ENCODE data around the gene LANCL3.
A peak's percentile ranks its signal among the peaks of the same experiment; 100 is the strongest.
"Not testable (repeated sequence)": the region's sequence is repeated elsewhere in the genome, so short reads cannot be mapped to it uniquely, and the experiment has no call there.

LANCL3 gene

GRCh38 chrX:37638047-37638446 is 66.6 kb downstream of the LANCL3 start:
- DNase-seq = no peak

- no peak for DNase-seq
Measured at GRCh38 chrX:37640142-37640541, 68.7 kb downstream of the LANCL3 start.

DNA sequence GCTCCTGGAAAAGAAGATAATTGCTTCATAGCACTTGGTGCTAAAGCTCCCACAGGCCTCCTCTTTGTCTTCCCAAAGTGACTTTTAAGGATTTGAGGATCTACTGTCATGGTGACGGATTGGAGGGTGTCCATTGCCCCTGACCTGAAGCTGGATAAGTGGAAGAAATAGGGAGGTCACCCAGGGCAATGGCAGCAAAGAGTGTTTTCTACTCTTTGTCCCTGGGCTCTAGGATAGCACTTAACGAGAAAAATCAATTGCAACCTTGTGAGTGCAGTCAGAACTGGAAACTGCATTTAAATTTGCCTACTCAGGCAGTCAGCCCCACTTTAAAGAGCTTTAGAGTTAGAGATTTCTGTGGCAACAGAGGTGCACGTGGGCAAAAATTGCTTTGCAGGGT is 70.4 kb downstream of the LANCL3 start:
- no peak for DNase-seq

DNA sequence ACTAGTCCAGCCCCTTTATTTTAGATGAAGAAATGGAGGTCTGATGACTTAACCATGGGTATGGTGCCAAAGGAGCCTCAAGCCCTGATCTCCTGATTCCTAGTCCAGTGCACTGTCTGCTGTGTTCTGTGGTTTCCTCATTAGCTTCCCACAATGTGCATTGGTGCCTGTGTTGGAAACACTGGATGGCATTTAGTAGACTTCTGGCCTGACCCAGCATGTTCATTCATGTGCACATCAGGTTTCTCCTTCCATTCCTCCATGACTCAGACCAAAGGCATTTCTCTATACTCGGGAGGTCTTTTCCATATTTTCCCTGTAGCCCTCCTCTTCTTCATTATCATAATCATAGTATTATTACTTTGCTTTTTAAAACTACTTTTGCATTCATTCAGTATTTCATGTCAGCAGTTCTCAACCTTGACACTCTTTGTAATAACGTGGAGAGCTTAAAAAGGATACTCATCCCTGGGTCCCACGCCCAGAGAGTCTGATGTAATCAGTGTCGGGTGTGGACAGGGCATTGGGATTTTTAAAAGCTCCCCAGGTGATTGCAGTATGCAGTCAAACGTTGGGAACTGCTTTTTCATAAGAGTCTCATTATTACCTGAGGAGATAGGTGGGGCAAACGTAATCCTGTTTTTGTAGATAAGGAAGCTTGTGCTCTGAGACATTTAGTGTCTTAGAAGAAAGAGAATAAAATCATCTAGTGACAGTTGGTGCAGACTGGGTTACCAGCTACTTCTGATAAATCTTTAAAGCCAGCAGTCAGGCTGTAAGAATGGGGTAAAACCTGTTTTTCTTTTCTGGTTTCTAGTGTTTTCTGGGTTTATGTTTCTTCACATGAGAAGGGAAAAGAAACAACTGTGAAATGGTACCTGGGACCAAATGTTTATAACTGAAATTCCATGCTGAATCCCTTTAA is 73.2 kb downstream of the LANCL3 start:
- no peak for DNase-seq

GRCh38 chrX:37646254-37646653 is 74.8 kb downstream of the LANCL3 start:
- DNase-seq = peak; percentile 27

- DNase-seq = not testable (repeated sequence)
Measured at GRCh38 chrX:37650879-37651278, 79.4 kb downstream of the LANCL3 start.

- peak; percentile 55 for DNase-seq
Measured at GRCh38 chrX:37651921-37652452, 80.5 kb downstream of the LANCL3 start.

DNA sequence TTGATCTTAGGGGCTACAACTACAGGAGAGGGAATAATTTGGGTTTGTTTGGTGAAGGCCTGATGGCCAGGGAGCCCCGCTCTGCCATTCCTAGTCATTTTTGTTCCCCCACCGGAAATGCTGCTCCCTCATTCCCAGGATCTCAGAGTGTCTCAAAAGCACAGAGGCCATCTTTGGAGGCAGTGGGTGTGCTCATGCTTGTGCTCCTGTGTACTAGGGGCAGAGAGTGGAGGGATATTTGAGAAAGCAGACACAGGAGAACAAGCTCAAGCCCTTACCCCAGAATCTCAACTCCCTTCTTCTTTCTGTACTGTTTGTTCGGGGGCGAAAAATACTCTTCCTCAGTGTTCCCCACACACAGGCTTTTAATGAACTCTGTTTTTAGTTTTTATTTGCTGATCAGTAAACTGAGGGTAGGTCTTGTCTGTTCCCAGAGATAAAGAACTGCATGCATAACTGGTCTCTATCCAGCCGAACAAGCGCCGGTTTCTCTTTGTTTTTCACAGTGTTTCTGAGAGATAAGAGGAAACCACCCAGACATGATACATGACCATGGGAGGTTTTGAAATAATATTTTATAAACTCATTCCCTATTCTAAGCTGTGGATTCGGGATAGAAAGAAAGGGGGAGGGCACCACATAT is 81.2 kb downstream of the LANCL3 start:
- DNase-seq = peak; percentile 92

- DNase-seq = peak; percentile 34
Measured at GRCh38 chrX:37653397-37654085, 82.1 kb downstream of the LANCL3 start.

DNA sequence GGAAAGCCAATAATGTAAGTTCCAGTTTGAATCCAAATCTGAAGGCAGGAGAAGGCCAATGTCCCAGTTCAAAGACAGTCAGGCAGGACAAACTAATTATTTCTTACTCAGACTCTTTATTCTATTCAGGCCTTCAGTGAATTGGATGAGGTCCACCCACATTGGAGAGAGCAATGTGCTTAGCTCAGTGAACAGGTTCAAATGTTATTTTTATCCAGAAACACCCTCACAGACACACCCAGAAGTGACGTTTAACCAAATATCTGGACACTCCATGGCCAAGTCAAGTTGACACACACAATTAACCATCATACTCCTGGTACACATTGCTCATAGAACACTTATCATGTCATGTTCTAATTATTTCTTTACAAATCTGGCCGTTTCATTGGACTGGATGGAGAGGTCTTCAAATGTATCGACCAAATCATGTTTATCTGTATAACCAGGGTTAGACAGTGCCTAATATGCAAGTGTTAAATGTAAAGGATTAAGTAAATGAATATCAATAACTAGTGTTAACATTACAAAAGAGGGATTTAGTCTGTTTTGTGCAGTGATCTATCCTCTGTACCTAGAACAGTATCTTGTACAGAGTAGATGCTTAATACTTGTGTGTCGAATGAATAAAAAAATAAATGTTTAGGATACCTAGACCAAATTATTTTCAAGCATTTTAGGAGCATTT is 87.0 kb downstream of the LANCL3 start:
- no peak for DNase-seq

DNA sequence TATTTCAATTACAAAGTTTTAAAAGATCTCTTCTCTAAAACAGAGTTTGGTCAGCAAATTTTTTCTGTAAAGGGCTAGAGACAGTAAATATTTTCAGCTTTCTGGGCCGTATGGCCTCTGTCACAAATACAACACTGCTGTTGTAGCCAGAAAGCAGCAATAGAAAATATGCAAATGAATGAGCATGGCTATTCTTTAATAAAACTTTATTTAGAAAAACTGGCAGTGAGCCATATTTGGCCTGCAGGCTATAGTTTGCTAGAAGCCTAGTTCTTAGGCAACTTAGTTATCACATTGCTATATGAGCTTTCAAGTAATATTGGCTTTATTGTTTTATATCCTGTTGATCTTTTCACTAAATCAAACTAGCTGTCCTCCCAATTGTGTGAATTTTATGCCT is 87.6 kb downstream of the LANCL3 start:
- no peak for DNase-seq

DNA sequence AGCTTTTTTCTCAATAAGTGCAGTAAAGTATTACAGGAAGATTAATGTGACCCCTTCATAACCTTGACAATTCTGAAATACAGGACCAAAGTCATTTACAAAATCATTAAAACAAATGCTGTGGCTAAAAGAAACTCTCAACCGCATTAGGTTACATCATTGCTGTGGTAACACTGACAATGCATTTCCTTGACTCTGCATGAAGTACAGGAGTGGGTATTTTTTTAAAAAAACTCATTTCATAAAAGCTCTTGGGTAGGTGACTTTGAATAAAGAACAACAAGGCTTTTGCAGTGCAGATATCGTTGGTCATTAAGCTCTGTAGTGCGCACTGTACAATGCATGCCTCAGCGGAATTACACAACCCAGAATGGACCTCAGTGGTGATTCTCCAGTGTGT is 90.7 kb downstream of the LANCL3 start:
- DNase-seq = peak; percentile 49

DNA sequence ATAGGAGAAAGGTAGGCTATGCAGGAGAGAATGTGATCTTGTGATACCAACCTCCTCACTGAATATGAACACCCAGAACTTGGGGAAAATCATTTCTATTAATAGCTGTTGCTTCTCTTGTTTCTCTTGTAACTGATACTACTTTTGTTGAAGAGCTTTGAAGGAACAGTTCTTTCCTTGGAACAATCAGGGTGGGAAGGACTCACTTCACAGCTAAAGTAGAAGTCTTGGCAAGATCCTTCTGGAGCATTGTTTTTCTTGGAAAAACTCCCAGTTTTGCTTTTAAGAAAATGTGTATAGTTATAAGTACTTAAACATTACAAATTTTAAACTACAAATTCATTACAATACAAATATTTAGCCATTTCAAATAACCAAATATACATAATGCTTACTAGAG is 95.1 kb downstream of the LANCL3 start:
- no peak for DNase-seq

DNA sequence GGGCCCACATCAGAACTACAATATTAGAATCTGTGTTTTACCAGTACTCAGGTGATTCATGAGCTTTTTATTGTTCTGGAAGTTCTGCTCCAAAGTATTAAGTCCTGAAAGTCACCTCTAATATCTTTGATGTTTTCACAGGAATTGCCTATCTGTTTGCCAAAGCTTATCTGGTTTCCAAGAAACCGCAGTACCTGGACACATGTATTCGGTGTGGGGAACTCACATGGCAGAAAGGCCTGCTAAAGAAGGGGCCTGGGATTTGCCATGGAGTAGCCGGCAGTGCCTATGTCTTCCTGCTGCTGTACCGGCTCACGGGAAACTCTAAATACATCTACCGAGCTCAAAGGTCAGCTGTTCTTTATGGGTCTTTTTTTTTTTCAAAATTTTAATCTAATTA is 95.7 kb downstream of the LANCL3 start:
- DNase-seq = no peak

GRCh38 chrX:37672563-37672962 is 101.1 kb downstream of the LANCL3 start:
- no peak for DNase-seq

- DNase-seq = no peak
Measured at GRCh38 chrX:37676811-37677210, 105.3 kb downstream of the LANCL3 start.

DNA sequence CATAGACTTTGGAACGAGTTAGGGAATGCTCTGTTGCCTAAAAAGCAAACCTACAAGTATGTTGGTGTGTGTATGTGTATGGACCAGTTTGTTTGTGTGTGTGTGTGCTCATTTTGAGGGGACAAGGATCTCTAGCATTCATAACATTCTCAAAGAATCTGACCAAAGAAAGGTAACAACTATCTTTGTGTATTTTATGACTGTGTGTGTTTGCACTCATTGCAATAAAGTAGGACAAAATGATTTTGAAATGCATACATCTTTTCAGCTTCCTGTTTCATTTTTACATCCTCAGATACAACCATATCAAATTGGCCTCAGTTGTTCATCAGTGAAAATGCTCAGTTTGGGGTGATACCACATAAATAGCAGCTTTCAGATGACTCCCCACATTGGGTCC is 105.8 kb downstream of the LANCL3 start:
- no peak for DNase-seq

GRCh38 chrX:37677765-37678164 is 106.3 kb downstream of the LANCL3 start:
- no peak for DNase-seq

DNA sequence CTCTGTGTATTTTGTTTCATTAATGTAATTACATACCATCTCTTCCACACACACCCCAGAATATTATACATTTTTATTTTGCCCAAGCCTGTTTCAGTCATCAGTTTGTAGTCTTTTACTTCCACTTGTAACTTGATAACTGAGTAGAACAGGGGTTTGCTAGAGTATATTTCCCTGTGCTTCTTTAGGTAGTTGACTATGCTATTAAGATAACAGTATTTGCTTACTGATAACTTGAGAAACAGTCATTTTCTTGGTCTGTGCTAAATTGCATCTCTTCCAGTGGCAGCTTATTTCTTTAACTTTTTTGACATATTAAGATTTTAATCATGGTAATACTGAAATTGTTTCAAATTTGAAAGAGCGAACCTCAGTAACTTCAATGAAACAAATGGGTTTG is 107.1 kb downstream of the LANCL3 start:
- DNase-seq = no peak

DNA sequence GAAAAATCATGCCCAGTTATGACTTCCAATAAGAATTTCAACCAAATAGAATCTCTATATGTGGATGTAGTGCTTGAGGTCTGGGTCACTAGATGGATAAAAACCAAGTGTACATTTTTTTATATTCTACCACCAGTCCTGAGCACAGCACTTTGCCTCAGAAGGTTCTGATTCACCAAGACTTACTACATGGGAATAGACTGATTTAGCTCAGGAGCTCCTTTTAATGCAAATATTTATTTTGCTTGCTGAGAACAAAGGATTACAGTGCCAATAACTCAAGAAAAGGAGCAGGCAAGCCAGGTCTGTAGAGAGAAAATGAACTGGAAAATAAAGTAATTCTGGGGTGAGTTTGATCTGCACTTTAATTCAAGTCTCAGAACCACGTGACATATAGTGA is 107.8 kb downstream of the LANCL3 start:
- DNase-seq = no peak

GRCh38 chrX:37679888-37680287 is 108.4 kb downstream of the LANCL3 start:
- peak; percentile 77 for DNase-seq

- no peak for DNase-seq
Measured at GRCh38 chrX:37684426-37684825, 113.0 kb downstream of the LANCL3 start.

DNA sequence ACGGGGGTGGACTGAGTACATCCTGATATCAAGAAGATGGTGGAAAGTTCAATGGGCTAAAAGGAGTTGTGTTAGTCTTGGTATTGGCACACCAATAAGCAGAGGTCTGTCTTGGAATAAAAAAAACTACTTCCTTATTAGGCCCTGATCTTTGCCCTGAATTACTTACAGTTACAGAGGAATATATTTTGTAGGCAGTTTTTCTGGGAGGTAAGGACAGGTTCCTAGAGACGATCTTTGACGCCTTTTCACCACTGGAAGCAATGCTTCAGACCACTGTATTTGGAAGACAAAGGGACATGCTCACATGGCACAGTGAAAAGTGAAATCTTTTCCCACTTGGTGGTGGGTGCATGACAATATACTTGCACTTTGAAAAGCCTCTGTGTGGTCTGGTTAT is 113.5 kb downstream of the LANCL3 start:
- peak; percentile 18 for DNase-seq
